Thoracic aorta (tissue), 2 donors: Measurements from ENCODE around the gene PBX3. TPM values are rescaled to one million over a fixed set of nuclear protein-coding genes. Genes with fewer than 3 reads are reported as not detected.

ENCODE experiments used
- ATAC-seq: fragments of 150-250 bp; one replicate; pipeline ENCODE4 v1.8.0; 2017; ENCODE audit warnings: low read depth; ENCODE audit not compliant: insufficient number of reproducible peaks, low FRiP score
- DNase-seq: peaks from one replicate; pipeline ENCODE4 v3.0.0-alpha.2; 2020; ENCODE audit warnings: low spot score
- H3K27ac ChIP-seq, 2 donors: fragments of 200-600 bp; sonication (generic); 1 replicate in 1 of 2; 2 replicates in 1 of 2; pipeline ENCODE4 v1.5.1; 2016; ENCODE audit warnings: mild to moderate bottlenecking in 2 of 2, moderate library complexity in 2 of 2
- H3K27me3 ChIP-seq: fragments of 200-600 bp; sonication (generic); replicated peaks from 2 replicates; pipeline ENCODE4 v1.6.0; 2016; ENCODE audit warnings: mild to moderate bottlenecking; ENCODE audit not compliant: insufficient read depth
- H3K36me3 ChIP-seq: fragments of 200-600 bp; sonication (generic); one replicate; pipeline ENCODE4 v1.5.1; 2016
- H3K4me1 ChIP-seq, 2 donors: fragments of 200-600 bp; sonication (generic); 1 replicate in 1 of 2; 2 replicates in 1 of 2; pipeline versions ENCODE4 v1.5.1 to v1.6.0; 2016; ENCODE audit warnings: low read depth in 2 of 2, mild to moderate bottlenecking in 1 of 2; ENCODE audit not compliant: control insufficient read depth in 1 of 2
- H3K4me3 ChIP-seq: fragments of 200-600 bp; sonication (generic); 2 replicates; pipeline ENCODE4 v1.5.1; 2016; ENCODE audit warnings: mild to moderate bottlenecking
- H3K9me3 ChIP-seq: fragments of 200-600 bp; sonication (generic); 2 replicates; pipeline ENCODE4 v1.5.1; 2016
- CTCF ChIP-seq: fragments of 200-600 bp; sonication (generic); IDR thresholded peaks from one replicate; pipeline ENCODE4 v1.5.1; 2019; ENCODE audit warnings: antibody characterized with exemption
- total RNA-seq, 2 donors: library from RNA; depleted of rRNA; stranded (reverse); fragments of >200 nt; gene quantifications; one replicate each; pipeline versions ENCODE4 v1.1.0 to v1.2.3, GENCODE V29; 2016

The PBX3 gene
- total RNA-seq, 2 donors from 2014 or later, result 23.9 to 34.8 TPM

GRCh38 chr9:125867751-125868415, 120.7 kb downstream of the PBX3 start:
- ATAC-seq (no peak), DNase-seq (no peak)
- no peak overlapping the region for H3K27ac ChIP-seq
- TF ChIP-seq CTCF, result no peak
- H3K27me3 ChIP-seq, result no peaks in the 10 kb centered on the region
- no peaks in the 10 kb centered on the region for H3K4me1 ChIP-seq
- no peak overlapping the region for H3K4me3 ChIP-seq
- H3K9me3 ChIP-seq, result no peaks in the 10 kb centered on the region
- H3K36me3 ChIP-seq, result no peaks in the 10 kb centered on the region

GRCh38 chr9:125878164-125878631, 131.0 kb downstream of the PBX3 start:
- no peaks in the 10 kb centered on the region for H3K4me1 ChIP-seq
- H3K4me3 ChIP-seq, result no peak overlapping the region
- no peaks in the 10 kb centered on the region for H3K36me3 ChIP-seq
- ATAC-seq, result no peak
- no peaks in the 10 kb centered on the region for H3K9me3 ChIP-seq
- H3K27me3 ChIP-seq, result no peaks in the 10 kb centered on the region
- DNase-seq, result no peak
- TF ChIP-seq CTCF, result no peak
- H3K27ac ChIP-seq, result no peak overlapping the region

- H3K27ac ChIP-seq, result no peak overlapping the region
- TF ChIP-seq CTCF, result no peak
- H3K27me3 ChIP-seq, result no peaks in the 10 kb centered on the region
- ATAC-seq (no peak), DNase-seq (no peak)
- no peaks in the 10 kb centered on the region for H3K9me3 ChIP-seq
- H3K4me1 ChIP-seq, result no peaks in the 10 kb centered on the region
- H3K36me3 ChIP-seq, result no peaks in the 10 kb centered on the region
- H3K4me3 ChIP-seq, result no peak overlapping the region
Observed at GRCh38 chr9:125881042-125881441, 133.9 kb downstream of the PBX3 start.

GRCh38 chr9:125883565-125884217, 136.5 kb downstream of the PBX3 start:
- DNase-seq (no peak), ATAC-seq (no peak)
- Histone ChIP-seq H3K27me3 (no peaks in the 10 kb centered on the region), H3K27ac (no peak overlapping the region), H3K4me3 (no peak overlapping the region), H3K9me3 (no peaks in the 10 kb centered on the region), H3K36me3 (no peaks in the 10 kb centered on the region), H3K4me1 (no peaks in the 10 kb centered on the region)
- no peak for TF ChIP-seq CTCF

- Histone ChIP-seq H3K27ac (no peak overlapping the region), H3K36me3 (no peaks in the 10 kb centered on the region), H3K4me1 (no peaks in the 10 kb centered on the region), H3K9me3 (no peaks in the 10 kb centered on the region), H3K27me3 (no peaks in the 10 kb centered on the region), H3K4me3 (no peak overlapping the region)
- no peak for TF ChIP-seq CTCF
- ATAC-seq (no peak), DNase-seq (no peak)
Observed at GRCh38 chr9:125884218-125884595, 137.0 kb downstream of the PBX3 start.
